Neural cell (in vitro differentiated cells): ENCODE measurements around the gene NBEA. TPM values are rescaled to one million over a fixed set of nuclear protein-coding genes. Genes with fewer than 3 reads are reported as not detected.
A peak's percentile ranks its signal among the peaks of the same experiment; 100 is the strongest.

Experiments used
- H2AFZ ChIP-seq: fragments of 200-600, 300-800 bp; sonication (generic), shearing (Covaris generic); 2 replicates; pipeline ENCODE4 v1.6.0; 2014; ENCODE audit warnings: low read depth, mild to moderate bottlenecking, antibody characterized with exemption, low read length, moderate library complexity
- H3F3A ChIP-seq: fragments of 200-600 bp; shearing (Covaris generic); 2 replicates; pipeline ENCODE4 v1.6.1; 2016; ENCODE audit warnings: mild to moderate bottlenecking, moderate library complexity, mixed read lengths, antibody characterized with exemption, low read length; ENCODE audit not compliant: insufficient read depth, poor library complexity, severe bottlenecking
- H3K27ac ChIP-seq: fragments of 200-600, 300-800 bp; sonication (generic), shearing (Covaris generic); 2 replicates; pipeline ENCODE4 v1.5.1; 2014; ENCODE audit warnings: mild to moderate bottlenecking, low read length, moderate library complexity
- H3K27me3 ChIP-seq: fragments of 300-800, 200-600 bp; sonication (generic), shearing (Covaris generic); 2 replicates; pipeline ENCODE4 v1.6.0; 2014; ENCODE audit warnings: mild to moderate bottlenecking, low read depth, low read length, moderate library complexity; ENCODE audit not compliant: insufficient read depth
- H3K36me3 ChIP-seq: fragments of 300-800, 200-600 bp; sonication (generic), shearing (Covaris generic); 2 replicates; pipeline ENCODE4 v1.5.1; 2014; ENCODE audit warnings: mild to moderate bottlenecking, antibody characterized with exemption, low read length, moderate library complexity; ENCODE audit not compliant: insufficient read depth
- H3K4me2 ChIP-seq: fragments of 300-800, 200-600 bp; sonication (generic), shearing (Covaris generic); 2 replicates; pipeline ENCODE4 v1.6.0; 2014; ENCODE audit warnings: mild to moderate bottlenecking, low read length
- H3K4me3 ChIP-seq: fragments of 300-800, 200-600 bp; sonication (generic), shearing (Covaris generic); 2 replicates; pipeline ENCODE4 v1.5.1; 2014; ENCODE audit warnings: mild to moderate bottlenecking, low read length, moderate library complexity
- H3K79me2 ChIP-seq: fragments of 200-600 bp; shearing (Covaris generic); replicated peaks from 2 replicates; pipeline ENCODE4 v1.6.0; 2014; ENCODE audit warnings: mild to moderate bottlenecking, low read length, moderate library complexity; ENCODE audit not compliant: insufficient read depth
- H3K9ac ChIP-seq: fragments of 300-800, 200-600 bp; sonication (generic), shearing (Covaris generic); 2 replicates; pipeline ENCODE4 v1.6.1; 2016; ENCODE audit warnings: mild to moderate bottlenecking, low read length, mixed read lengths
- H3K9me2 ChIP-seq: fragments of 200-600 bp; shearing (Covaris generic); 2 replicates; pipeline ENCODE4 v1.6.1; 2016; ENCODE audit warnings: mild to moderate bottlenecking, low read length, mixed read lengths; ENCODE audit not compliant: insufficient read depth
- H3K9me3 ChIP-seq: fragments of 200-600, 300-800 bp; sonication (generic), shearing (Covaris generic); 2 replicates; pipeline ENCODE4 v1.6.1; 2016; ENCODE audit warnings: mild to moderate bottlenecking, mixed run types, low read length, moderate library complexity, mixed read lengths
- H4K20me1 ChIP-seq: fragments of 200-600 bp; shearing (Covaris generic); 2 replicates; pipeline ENCODE4 v1.6.1; 2016; ENCODE audit warnings: mild to moderate bottlenecking, mixed run types; ENCODE audit not compliant: insufficient read depth
- CTCF ChIP-seq: fragments of 450-650 bp; IDR thresholded peaks from 2 replicates; pipeline ENCODE4 v1.5.1; 2014; ENCODE audit warnings: antibody characterized with exemption, mild to moderate bottlenecking, moderate library complexity; ENCODE audit not compliant: poor library complexity, severe bottlenecking
- EP300 ChIP-seq: fragments of 450-650 bp; conservative IDR thresholded peaks from 2 replicates; pipeline ENCODE4 v1.6.1; 2014; ENCODE audit warnings: antibody characterized with exemption, mild to moderate bottlenecking, moderate library complexity; ENCODE audit not compliant: poor library complexity, severe bottlenecking
- EZH2 ChIP-seq: fragments of 200-600, 300-800 bp; shearing (Covaris generic), sonication (generic); IDR thresholded peaks from 2 replicates; pipeline ENCODE4 v1.6.1; 2014; ENCODE audit warnings: antibody characterized with exemption, low read length, borderline replicate concordance, mild to moderate bottlenecking; ENCODE audit not compliant: insufficient read depth, poor library complexity, severe bottlenecking
- MXI1 ChIP-seq: fragments of 450-650 bp; conservative IDR thresholded peaks from 2 replicates; pipeline ENCODE4 v1.6.1; 2014; ENCODE audit warnings: antibody characterized with exemption, mild to moderate bottlenecking; ENCODE audit not compliant: poor library complexity, severe bottlenecking
- POLR2AphosphoS5 ChIP-seq: IDR thresholded peaks from 2 replicates; pipeline ENCODE4 v1.6.1; 2012
- RAD21 ChIP-seq: fragments of 450-650 bp; conservative IDR thresholded peaks from 2 replicates; pipeline ENCODE4 v1.6.1; 2014; ENCODE audit warnings: antibody characterized with exemption, mild to moderate bottlenecking, moderate library complexity
- SMC3 ChIP-seq: fragments of 450-650 bp; conservative IDR thresholded peaks from 2 replicates; pipeline ENCODE4 v1.6.1; 2014; ENCODE audit warnings: antibody characterized with exemption, mild to moderate bottlenecking, moderate library complexity; ENCODE audit not compliant: poor library complexity
- TAF1 ChIP-seq: IDR thresholded peaks from 2 replicates; pipeline ENCODE4 v1.6.1; 2012; ENCODE audit warnings: low read depth
- polyA plus RNA-seq: library from polyadenylated mRNA; depleted of rRNA; stranded (reverse); fragments of >200 nt; gene quantifications from 2 replicates; pipeline ENCODE4 v1.2.3, GENCODE V29; 2014
- TF ChIP-seq, protein P1 (sequence below): IDR thresholded peaks from 2 replicates; pipeline ENCODE4 v1.6.1; 2012; ENCODE audit warnings: borderline replicate concordance

The NBEA gene
- polyA plus RNA-seq, 1 donor from 2014 or later, result 55.8 TPM

- Histone ChIP-seq H3K9me3 (no peaks in the 10 kb centered on the region), H3K9me2 (no peaks in the 10 kb centered on the region), H3K27me3 (peaks cover 3% of the 10 kb centered on the region), H3K4me3 (no peak overlapping the region), H3K9ac (no peak overlapping the region), H4K20me1 (no peaks in the 10 kb centered on the region), H3K4me2 (no peak overlapping the region), H2AFZ (no peak overlapping the region), H3F3A (no peaks in the 10 kb centered on the region), H3K36me3 (no peaks in the 10 kb centered on the region), H3K79me2 (no peaks in the 10 kb centered on the region), H3K27ac (no peak overlapping the region)
- TF ChIP-seq POLR2AphosphoS5 (peak; percentile 57), MXI1 (no peak)
Observed at GRCh38 chr13:35499196-35499662, 557.2 kb downstream of the NBEA start.

DNA sequence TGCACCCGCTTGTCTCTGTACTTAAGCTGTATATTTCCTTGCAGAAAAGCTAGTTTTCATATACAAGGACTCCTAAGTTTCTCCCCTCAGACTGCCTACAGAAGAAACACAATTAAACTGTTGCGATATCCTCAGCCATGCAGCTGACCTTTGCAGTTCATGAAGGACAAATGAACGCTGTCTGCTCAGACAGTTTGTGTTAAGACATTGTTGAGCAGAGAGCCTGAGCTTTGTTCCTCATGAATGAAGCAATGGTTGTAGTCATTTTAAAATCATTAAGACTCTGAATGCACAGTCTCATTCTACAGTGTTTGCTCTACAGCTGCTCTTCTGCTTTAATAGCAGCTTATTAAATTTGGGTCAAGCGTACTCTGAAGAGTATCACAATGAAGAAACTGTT, 557.6 kb downstream of the NBEA start:
- Histone ChIP-seq H3K27ac (no peak overlapping the region), H3K9me3 (no peaks in the 10 kb centered on the region), H3K4me3 (peak overlapping the region; percentile 28), H4K20me1 (no peaks in the 10 kb centered on the region), H3K9me2 (no peaks in the 10 kb centered on the region), H3K9ac (no peak overlapping the region), H3F3A (no peaks in the 10 kb centered on the region), H2AFZ (no peak overlapping the region), H3K27me3 (peaks cover 3% of the 10 kb centered on the region), H3K36me3 (no peaks in the 10 kb centered on the region), H3K4me2 (no peak overlapping the region), H3K79me2 (no peaks in the 10 kb centered on the region)
- TF ChIP-seq, protein P1, sequence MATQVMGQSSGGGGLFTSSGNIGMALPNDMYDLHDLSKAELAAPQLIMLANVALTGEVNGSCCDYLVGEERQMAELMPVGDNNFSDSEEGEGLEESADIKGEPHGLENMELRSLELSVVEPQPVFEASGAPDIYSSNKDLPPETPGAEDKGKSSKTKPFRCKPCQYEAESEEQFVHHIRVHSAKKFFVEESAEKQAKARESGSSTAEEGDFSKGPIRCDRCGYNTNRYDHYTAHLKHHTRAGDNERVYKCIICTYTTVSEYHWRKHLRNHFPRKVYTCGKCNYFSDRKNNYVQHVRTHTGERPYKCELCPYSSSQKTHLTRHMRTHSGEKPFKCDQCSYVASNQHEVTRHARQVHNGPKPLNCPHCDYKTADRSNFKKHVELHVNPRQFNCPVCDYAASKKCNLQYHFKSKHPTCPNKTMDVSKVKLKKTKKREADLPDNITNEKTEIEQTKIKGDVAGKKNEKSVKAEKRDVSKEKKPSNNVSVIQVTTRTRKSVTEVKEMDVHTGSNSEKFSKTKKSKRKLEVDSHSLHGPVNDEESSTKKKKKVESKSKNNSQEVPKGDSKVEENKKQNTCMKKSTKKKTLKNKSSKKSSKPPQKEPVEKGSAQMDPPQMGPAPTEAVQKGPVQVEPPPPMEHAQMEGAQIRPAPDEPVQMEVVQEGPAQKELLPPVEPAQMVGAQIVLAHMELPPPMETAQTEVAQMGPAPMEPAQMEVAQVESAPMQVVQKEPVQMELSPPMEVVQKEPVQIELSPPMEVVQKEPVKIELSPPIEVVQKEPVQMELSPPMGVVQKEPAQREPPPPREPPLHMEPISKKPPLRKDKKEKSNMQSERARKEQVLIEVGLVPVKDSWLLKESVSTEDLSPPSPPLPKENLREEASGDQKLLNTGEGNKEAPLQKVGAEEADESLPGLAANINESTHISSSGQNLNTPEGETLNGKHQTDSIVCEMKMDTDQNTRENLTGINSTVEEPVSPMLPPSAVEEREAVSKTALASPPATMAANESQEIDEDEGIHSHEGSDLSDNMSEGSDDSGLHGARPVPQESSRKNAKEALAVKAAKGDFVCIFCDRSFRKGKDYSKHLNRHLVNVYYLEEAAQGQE, result no peak
- TF ChIP-seq EP300 (no peak), EZH2 (no peak), POLR2AphosphoS5 (no peak), TAF1 (no peak), CTCF (no peak), RAD21 (no peak), SMC3 (no peak), MXI1 (no peak)

DNA sequence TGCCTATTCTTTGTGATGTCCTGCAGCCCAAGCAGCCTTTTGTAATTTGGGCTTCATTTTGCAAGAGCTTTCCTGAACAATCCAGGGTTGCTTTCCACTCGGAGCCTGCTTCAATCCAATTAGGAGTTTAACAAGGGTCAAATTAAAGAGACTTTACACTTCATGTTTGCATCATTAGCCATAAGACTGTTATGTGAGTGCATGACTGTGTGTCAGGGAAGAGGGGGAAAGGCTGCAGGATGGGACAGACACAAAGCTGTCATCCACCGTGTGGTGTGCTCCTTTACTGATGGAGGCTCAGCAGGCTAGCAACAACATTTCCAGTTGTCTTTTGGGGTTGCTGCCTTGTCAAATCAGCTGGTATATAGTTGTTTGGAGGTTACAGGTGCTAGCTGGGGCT, 558.1 kb downstream of the NBEA start:
- Histone ChIP-seq H2AFZ (no peak overlapping the region), H3K9me3 (no peaks in the 10 kb centered on the region), H3K36me3 (no peaks in the 10 kb centered on the region), H3K4me2 (no peak overlapping the region), H3K9ac (no peak overlapping the region), H3K79me2 (no peaks in the 10 kb centered on the region), H3K27ac (no peak overlapping the region), H3K27me3 (peaks cover 3% of the 10 kb centered on the region), H3K4me3 (peak overlapping the region; percentile 28), H4K20me1 (no peaks in the 10 kb centered on the region), H3F3A (no peaks in the 10 kb centered on the region), H3K9me2 (no peaks in the 10 kb centered on the region)
- TF ChIP-seq POLR2AphosphoS5, result no peak
- TF ChIP-seq EZH2, result no peak
- no peak for TF ChIP-seq RAD21
- no peak for TF ChIP-seq MXI1
- no peak for TF ChIP-seq SMC3
- no peak for TF ChIP-seq EP300
- TF ChIP-seq, protein P1, result no peak
- no peak for TF ChIP-seq CTCF
- TF ChIP-seq TAF1, result no peak
